ENCODE measurements around the gene TACC2.

GRCh38 chr10:122113161-122113944 is 124.4 kb downstream of the TACC2 start:
- TF ChIP-seq, protein P1, sequence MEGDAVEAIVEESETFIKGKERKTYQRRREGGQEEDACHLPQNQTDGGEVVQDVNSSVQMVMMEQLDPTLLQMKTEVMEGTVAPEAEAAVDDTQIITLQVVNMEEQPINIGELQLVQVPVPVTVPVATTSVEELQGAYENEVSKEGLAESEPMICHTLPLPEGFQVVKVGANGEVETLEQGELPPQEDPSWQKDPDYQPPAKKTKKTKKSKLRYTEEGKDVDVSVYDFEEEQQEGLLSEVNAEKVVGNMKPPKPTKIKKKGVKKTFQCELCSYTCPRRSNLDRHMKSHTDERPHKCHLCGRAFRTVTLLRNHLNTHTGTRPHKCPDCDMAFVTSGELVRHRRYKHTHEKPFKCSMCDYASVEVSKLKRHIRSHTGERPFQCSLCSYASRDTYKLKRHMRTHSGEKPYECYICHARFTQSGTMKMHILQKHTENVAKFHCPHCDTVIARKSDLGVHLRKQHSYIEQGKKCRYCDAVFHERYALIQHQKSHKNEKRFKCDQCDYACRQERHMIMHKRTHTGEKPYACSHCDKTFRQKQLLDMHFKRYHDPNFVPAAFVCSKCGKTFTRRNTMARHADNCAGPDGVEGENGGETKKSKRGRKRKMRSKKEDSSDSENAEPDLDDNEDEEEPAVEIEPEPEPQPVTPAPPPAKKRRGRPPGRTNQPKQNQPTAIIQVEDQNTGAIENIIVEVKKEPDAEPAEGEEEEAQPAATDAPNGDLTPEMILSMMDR (IDR thresholded peaks at IDR 0.05): peak in 3 of 4 experiments; percentile 30 to 82 (median 75)
- peak; percentile 91 to 95 for TF ChIP-seq POLR2A (IDR thresholded peaks at IDR 0.05)
- peak; percentile 98 for TF ChIP-seq POLR2AphosphoS5 (IDR thresholded peaks at IDR 0.05)
- no peak for TF ChIP-seq EP300 (IDR thresholded peaks at IDR 0.05)

Measured in gastroesophageal sphincter (tissue), 3 donors.